Breast epithelium (tissue), 4 donors: ENCODE data around the gene FAM114A1. TPM values are rescaled to one million over a fixed set of nuclear protein-coding genes. Genes with fewer than 3 reads are reported as not detected.

Source experiments
- DNase-seq, 2 donors: peaks; one replicate each; pipeline ENCODE4 v3.0.0-alpha.2; 2019; ENCODE audit warnings: low spot score in 2 of 2
- H3K27ac ChIP-seq, 2 donors: fragments of 200-600 bp; sonication (generic) in 1 of 2; one replicate each; pipeline ENCODE4 v1.5.1; 2016 to 2019; ENCODE audit warnings: mild to moderate bottlenecking in 1 of 2
- H3K27me3 ChIP-seq, 2 donors: fragments of 200-600 bp; sonication (generic) in 1 of 2; one replicate each; pipeline versions ENCODE4 v1.5.1 to v1.6.0; 2017 to 2019; ENCODE audit warnings: control low read depth in 1 of 2, mild to moderate bottlenecking in 1 of 2
- H3K36me3 ChIP-seq: fragments of 200-600 bp; one replicate; pipeline ENCODE4 v1.5.1; 2019
- H3K4me1 ChIP-seq, 2 donors: fragments of 200-600 bp; sonication (generic); one replicate each; pipeline ENCODE4 v1.5.1; 2016 to 2019; ENCODE audit warnings: control low read depth in 1 of 2
- H3K4me3 ChIP-seq, 3 donors: fragments of 200-600 bp; sonication (generic); 1 replicate in 2 of 3; 2 replicates in 1 of 3; pipeline ENCODE4 v1.5.1; 2016 to 2019; ENCODE audit warnings: mild to moderate bottlenecking in 3 of 3, moderate library complexity in 2 of 3
- H3K9me3 ChIP-seq, 2 donors: fragments of 200-600 bp; sonication (generic) in 1 of 2; one replicate each; pipeline ENCODE4 v1.5.1; 2016 to 2019; ENCODE audit warnings: control low read depth in 1 of 2
- POLR2A ChIP-seq: fragments of 450-650 bp; IDR thresholded peaks from one replicate; pipeline ENCODE4 v1.6.1; 2016; ENCODE audit warnings: antibody characterized with exemption, mild to moderate bottlenecking, moderate library complexity
- POLR2AphosphoS5 ChIP-seq, 3 donors: sonication (generic); formaldehyde crosslinking; IDR thresholded peaks; one replicate each; pipeline ENCODE4 v1.6.1; 2017; ENCODE audit warnings: antibody characterized with exemption in 3 of 3
- intact Hi-C: fragments of 100-400 bp; cut with DNase I; formaldehyde crosslinking; loops from one replicate; pipeline ENCODE4 v1.15.1; 2023; ENCODE audit warnings: low total_unique reads
- total RNA-seq, 3 donors: library from RNA; depleted of rRNA; stranded (reverse); fragments of >200 nt; gene quantifications; one replicate each; pipeline ENCODE4 v1.1.0, GENCODE V29; 2016
- TF ChIP-seq, protein P1 (sequence below), 3 donors: fragments of 450-650 bp; IDR thresholded peaks; one replicate each; pipeline ENCODE4 v1.5.1; 2016 to 2017; ENCODE audit warnings: antibody characterized with exemption in 3 of 3, mild to moderate bottlenecking in 3 of 3, moderate library complexity in 3 of 3

Gene FAM114A1
- total RNA-seq, 3 donors from 2014 or later, result 74.6 to 109 (median 85.9) TPM

DNA sequence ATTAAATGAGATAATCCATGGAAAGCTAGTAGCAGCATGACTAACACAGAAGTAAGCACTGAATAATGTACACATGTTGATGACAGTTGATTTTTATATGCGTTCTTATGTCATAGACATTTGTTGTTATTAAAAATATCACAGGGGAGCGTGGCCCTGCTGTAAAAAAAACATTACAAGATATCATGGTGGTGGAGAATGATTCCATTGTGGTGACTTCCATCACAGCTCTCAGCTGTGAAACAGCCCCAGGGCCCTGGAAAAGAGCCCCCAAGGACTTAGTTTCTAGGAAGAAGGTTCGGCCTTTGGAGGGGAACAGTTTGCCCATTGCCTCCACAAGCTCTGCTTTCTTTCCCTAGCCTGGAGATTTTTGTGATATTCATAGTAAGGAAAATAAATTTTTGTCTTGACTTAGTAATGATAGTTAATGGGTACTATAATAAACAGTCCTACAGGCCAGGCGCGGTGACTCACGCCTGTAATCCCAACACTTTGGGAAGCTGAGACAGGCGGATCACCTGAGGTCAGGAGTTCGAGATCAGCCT, 49.9 kb downstream of the FAM114A1 start:
- no peak overlapping the region for H3K27ac ChIP-seq
- TF ChIP-seq, protein P1, sequence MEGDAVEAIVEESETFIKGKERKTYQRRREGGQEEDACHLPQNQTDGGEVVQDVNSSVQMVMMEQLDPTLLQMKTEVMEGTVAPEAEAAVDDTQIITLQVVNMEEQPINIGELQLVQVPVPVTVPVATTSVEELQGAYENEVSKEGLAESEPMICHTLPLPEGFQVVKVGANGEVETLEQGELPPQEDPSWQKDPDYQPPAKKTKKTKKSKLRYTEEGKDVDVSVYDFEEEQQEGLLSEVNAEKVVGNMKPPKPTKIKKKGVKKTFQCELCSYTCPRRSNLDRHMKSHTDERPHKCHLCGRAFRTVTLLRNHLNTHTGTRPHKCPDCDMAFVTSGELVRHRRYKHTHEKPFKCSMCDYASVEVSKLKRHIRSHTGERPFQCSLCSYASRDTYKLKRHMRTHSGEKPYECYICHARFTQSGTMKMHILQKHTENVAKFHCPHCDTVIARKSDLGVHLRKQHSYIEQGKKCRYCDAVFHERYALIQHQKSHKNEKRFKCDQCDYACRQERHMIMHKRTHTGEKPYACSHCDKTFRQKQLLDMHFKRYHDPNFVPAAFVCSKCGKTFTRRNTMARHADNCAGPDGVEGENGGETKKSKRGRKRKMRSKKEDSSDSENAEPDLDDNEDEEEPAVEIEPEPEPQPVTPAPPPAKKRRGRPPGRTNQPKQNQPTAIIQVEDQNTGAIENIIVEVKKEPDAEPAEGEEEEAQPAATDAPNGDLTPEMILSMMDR (IDR thresholded peaks at IDR 0.05), result no peak
- TF ChIP-seq POLR2A (no peak), POLR2AphosphoS5 (IDR thresholded peaks at IDR 0.05) (no peak)
- no peak for DNase-seq
- H3K4me3 ChIP-seq, result no peak overlapping the region
- no peaks in the 10 kb centered on the region for H3K4me1 ChIP-seq
- intact Hi-C loops, result loop anchor here (10.0 kb wide), 1 partner anchor 217 kb away; no protein-coding TSS in a partner anchor
- H3K27me3 ChIP-seq, result no peaks in the 10 kb centered on the region
- H3K36me3 ChIP-seq, result peaks cover 5% of the 10 kb centered on the region
- no peaks in the 10 kb centered on the region for H3K9me3 ChIP-seq

DNA sequence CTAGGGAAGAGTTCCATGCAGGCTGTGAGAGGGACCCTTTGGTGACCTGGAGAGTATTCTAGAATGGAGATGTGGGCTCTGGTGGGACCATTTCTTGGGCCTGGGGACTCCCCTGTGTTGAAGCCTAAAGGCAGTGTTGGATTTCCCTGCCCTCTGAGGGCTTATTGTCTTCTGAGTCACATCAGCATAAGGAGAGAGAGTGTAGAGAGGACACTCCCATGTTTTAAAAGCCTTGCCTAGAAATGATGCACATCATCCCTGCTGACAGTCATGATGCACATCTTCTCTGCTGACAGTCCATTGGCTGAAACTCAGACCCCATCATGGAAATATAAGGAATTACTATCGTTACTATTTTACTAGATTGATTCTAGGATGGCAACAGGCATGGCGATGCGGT, 51.9 kb downstream of the FAM114A1 start:
- Histone ChIP-seq H3K9me3 (no peaks in the 10 kb centered on the region), H3K27ac (no peak overlapping the region), H3K4me3 (no peak overlapping the region), H3K4me1 (no peaks in the 10 kb centered on the region), H3K36me3 (peaks cover 5% of the 10 kb centered on the region), H3K27me3 (no peaks in the 10 kb centered on the region)
- intact Hi-C loops, result loop anchor here (10.0 kb wide), 1 partner anchor 215 kb away; no protein-coding TSS in a partner anchor
- TF ChIP-seq, protein P1 (IDR thresholded peaks at IDR 0.05), result no peak
- TF ChIP-seq POLR2AphosphoS5 (IDR thresholded peaks at IDR 0.05) (no peak), POLR2A (no peak)
- DNase-seq, result no peak

DNA sequence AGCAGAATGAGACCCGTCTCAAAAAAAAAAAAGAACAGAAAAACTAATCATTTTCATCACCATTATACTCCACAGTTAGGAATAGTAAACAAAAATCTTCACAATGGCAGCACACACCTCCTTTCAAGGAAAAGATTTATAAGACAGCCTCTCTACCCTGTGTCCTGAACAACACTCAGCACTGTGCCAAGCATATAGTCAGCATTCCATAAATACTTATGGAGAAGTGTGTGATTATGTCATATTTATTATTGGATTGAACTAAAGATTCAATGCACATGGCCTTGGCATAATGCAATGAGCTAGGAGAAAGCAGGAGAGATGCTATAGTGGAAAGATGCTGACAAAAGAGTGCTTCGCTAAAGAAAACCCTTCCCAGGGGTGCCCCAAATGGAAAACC, 52.6 kb downstream of the FAM114A1 start:
- H3K36me3 ChIP-seq, result peaks cover 5% of the 10 kb centered on the region
- intact Hi-C loops, result no loop called here
- TF ChIP-seq POLR2AphosphoS5 (IDR thresholded peaks at IDR 0.05) (no peak), POLR2A (no peak)
- TF ChIP-seq, protein P1 (IDR thresholded peaks at IDR 0.05), result no peak
- no peak overlapping the region for H3K4me3 ChIP-seq
- H3K27ac ChIP-seq, result no peak overlapping the region
- no peaks in the 10 kb centered on the region for H3K27me3 ChIP-seq
- DNase-seq, result no peak
- no peaks in the 10 kb centered on the region for H3K9me3 ChIP-seq
- H3K4me1 ChIP-seq, result no peaks in the 10 kb centered on the region

DNA sequence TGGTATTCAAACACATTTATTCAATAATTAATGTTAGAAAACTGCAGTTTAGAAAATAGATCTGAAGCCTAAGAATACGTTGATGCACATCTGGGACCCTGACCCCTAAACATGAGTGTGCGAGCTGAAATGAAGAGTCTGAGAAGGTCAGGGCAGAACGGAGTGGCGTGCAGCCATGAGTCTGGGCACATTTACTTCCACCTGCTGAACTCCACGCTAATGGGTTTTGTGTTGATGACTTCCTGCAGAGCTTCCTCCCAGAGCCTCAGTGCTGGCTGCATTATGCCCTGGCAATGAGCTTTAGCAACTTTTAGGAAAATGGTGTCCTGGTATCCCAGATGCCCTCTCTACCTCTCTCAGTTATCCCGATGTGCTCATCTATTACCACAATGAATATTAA, 53.1 kb downstream of the FAM114A1 start:
- Histone ChIP-seq H3K36me3 (peaks cover 5% of the 10 kb centered on the region), H3K27ac (no peak overlapping the region)
- intact Hi-C loops, result no loop called here

DNA sequence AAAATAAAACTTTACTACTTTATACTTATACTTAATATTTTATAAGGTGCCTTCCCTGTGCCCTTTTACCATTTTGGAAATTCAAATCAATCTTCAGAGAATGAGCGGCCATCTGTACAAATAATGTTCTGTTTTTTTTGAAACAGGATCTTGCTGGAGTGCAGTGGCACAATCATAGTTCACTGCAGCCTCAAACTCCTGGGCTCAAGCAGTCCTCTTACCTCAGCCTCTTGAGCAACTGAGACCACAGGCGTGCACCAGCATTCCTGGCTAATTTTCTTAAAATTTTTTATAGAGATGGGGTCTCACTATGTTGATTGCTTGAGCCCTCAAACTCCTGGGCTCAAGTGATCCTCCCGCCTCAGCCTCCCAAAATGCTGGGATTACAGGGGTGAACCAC, 53.5 kb downstream of the FAM114A1 start:
- H3K27me3 ChIP-seq, result no peaks in the 10 kb centered on the region
- H3K4me3 ChIP-seq, result no peak overlapping the region
- H3K4me1 ChIP-seq, result no peaks in the 10 kb centered on the region
- peaks cover 5% of the 10 kb centered on the region for H3K36me3 ChIP-seq
- TF ChIP-seq POLR2A (no peak), POLR2AphosphoS5 (IDR thresholded peaks at IDR 0.05) (no peak)
- TF ChIP-seq, protein P1 (IDR thresholded peaks at IDR 0.05), result no peak
- intact Hi-C loops, result no loop called here
- DNase-seq, result no peak
- H3K27ac ChIP-seq, result no peak overlapping the region
- H3K9me3 ChIP-seq, result no peaks in the 10 kb centered on the region

More for the DNA sequence above, 53.1 kb downstream of the FAM114A1 start:
- Histone ChIP-seq H3K9me3 (no peaks in the 10 kb centered on the region), H3K4me1 (no peaks in the 10 kb centered on the region), H3K27me3 (no peaks in the 10 kb centered on the region), H3K4me3 (no peak overlapping the region)
- DNase-seq, result no peak
- TF ChIP-seq, protein P1 (IDR thresholded peaks at IDR 0.05), result no peak
